GM23248 (cell line): ENCODE results near the gene AGER. TPM values are rescaled to one million over a fixed set of nuclear protein-coding genes. Genes with fewer than 3 reads are reported as not detected.

Source experiments
- DNase-seq: peaks from one replicate; pipeline ENCODE4 v3.0.0-alpha.2; 2015
- H2AFZ ChIP-seq: fragments of 200-600 bp; sonication (generic); 2 replicates; pipeline ENCODE4 v1.6.1; 2016; ENCODE audit warnings: antibody characterized with exemption
- H3F3A ChIP-seq: fragments of 200-600 bp; sonication (generic); 2 replicates; pipeline ENCODE4 v1.6.1; 2016; ENCODE audit warnings: mild to moderate bottlenecking, antibody characterized with exemption, mixed run types; ENCODE audit not compliant: insufficient read depth
- H3K27ac ChIP-seq: fragments of 200-600 bp; sonication (generic); 2 replicates; pipeline ENCODE4 v1.5.1; 2016; ENCODE audit warnings: mild to moderate bottlenecking
- H3K27me3 ChIP-seq: fragments of 200-600 bp; sonication (generic); replicated peaks from 2 replicates; pipeline ENCODE4 v1.6.1; 2016; ENCODE audit warnings: mild to moderate bottlenecking; ENCODE audit not compliant: insufficient read depth
- H3K36me3 ChIP-seq: fragments of 200-600 bp; sonication (generic); 2 replicates; pipeline ENCODE4 v1.6.1; 2016; ENCODE audit warnings: low read depth, mild to moderate bottlenecking
- H3K4me1 ChIP-seq: fragments of 200-600 bp; sonication (generic); 2 replicates; pipeline ENCODE4 v1.6.1; 2016; ENCODE audit warnings: mild to moderate bottlenecking; ENCODE audit not compliant: insufficient read depth
- H3K4me2 ChIP-seq: fragments of 200-600 bp; sonication (generic); one replicate; pipeline ENCODE4 v1.6.1; 2016; ENCODE audit warnings: mild to moderate bottlenecking; ENCODE audit not compliant: unreplicated experiment
- H3K4me3 ChIP-seq: fragments of 200-600 bp; sonication (generic); 2 replicates; pipeline ENCODE4 v1.5.1; 2016; ENCODE audit warnings: mild to moderate bottlenecking
- H3K79me2 ChIP-seq: fragments of 200-600 bp; sonication (generic); 2 replicates; pipeline ENCODE4 v1.6.1; 2016; ENCODE audit warnings: mild to moderate bottlenecking; ENCODE audit not compliant: insufficient read depth
- H3K9ac ChIP-seq: fragments of 200-600 bp; sonication (generic); 2 replicates; pipeline ENCODE4 v1.6.1; 2016; ENCODE audit warnings: mild to moderate bottlenecking
- H3K9me2 ChIP-seq: fragments of 200-600 bp; sonication (generic); 2 replicates; pipeline ENCODE4 v1.6.1; 2016; ENCODE audit warnings: mixed run types, mild to moderate bottlenecking, moderate library complexity; ENCODE audit not compliant: insufficient read depth
- H3K9me3 ChIP-seq: fragments of 200-600 bp; sonication (generic); one replicate; pipeline ENCODE4 v1.6.1; 2017; ENCODE audit warnings: low read depth
- H4K20me1 ChIP-seq: fragments of 200-600 bp; sonication (generic); 2 replicates; pipeline ENCODE4 v1.6.0; 2016; ENCODE audit not compliant: insufficient read depth
- EZH2 ChIP-seq: fragments of 200-600 bp; sonication (generic); IDR thresholded peaks from 2 replicates; pipeline ENCODE4 v1.6.1; 2018; ENCODE audit warnings: antibody characterized with exemption, mild to moderate bottlenecking; ENCODE audit not compliant: insufficient read depth, poor library complexity, severe bottlenecking
- EZH2phosphoT487 ChIP-seq: fragments of 200-600 bp; sonication (generic); IDR thresholded peaks from 2 replicates; pipeline ENCODE4 v1.6.1; 2018; ENCODE audit warnings: antibody characterized with exemption, moderate library complexity, mild to moderate bottlenecking, low read depth; ENCODE audit not compliant: insufficient read depth
- WGBS, 2 experiments: methylation state at CpG; one replicate each; pipeline ENCODE4 v1.1.6; 2015 to 2017; ENCODE audit warnings: low lambda C conversion rate in 2 of 2, low coverage in 1 of 2; ENCODE audit errors: missing lambda C conversion rate in 2 of 2; 5-methylcytosine and 5-hydroxymethylcytosine counted together
- in situ Hi-C: fragments of 300-500 bp; cut with MboI; formaldehyde crosslinking; loops from 2 replicates; pipeline ENCODE4 v1.15.0; 2020
- polyA plus RNA-seq: library from polyadenylated mRNA; unstranded; fragments of >200 nt; fragmentation: Nextera tagmentation; extraction: Ambion mirVana; gene quantifications from 2 replicates; pipeline ENCODE4 v1.2.1, GENCODE V29; 2016
- total RNA-seq: library from RNA; depleted of rRNA; stranded (reverse); fragments of >200 nt; shearing (Covaris generic); gene quantifications from 2 replicates; pipeline ENCODE4 v1.2.3, GENCODE V29; 2014

AGER gene
- total and polyA plus RNA-seq, 2 experiments from 2014 or later: 0.22 to 1.4 TPM

DNA sequence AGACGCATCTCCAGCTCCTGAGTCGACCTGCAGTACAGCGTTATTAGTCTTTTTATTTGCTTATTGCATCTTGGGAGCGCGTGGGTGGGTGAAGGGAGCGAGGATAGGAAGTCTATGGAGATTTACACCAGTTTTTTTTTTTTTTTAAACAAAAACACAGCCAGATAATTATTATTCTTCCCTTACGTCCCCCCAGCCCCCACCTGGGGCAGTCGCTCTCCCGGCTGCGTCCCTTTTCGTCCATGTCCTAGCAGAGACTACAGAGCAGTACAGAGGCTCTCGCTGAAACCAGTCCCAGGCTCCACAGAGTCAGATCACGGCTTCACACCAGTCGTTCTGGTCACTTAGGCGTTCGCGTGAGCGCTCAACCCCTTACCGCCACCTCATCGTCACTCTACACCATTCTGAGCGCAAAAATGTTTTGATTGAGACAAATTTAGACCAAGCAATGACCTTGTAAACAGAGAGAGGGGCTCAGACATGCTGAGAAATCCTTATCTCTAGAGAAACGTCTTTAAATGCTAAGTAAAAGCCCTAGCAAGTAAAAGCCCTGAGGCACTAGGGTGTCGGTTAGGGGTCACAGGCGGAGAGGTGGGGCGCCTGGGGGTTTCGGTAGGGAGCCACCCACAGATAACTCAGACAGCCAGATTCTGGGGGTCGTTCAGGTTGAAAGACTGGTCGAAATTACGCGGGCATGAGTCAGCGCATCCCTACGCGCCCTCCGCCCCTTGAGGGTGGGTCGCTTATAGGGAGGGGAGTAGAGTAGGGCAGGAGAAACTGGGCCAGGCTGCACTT is 31.1 kb downstream of the AGER start:
- peak; percentile 77 for DNase-seq
- in situ Hi-C loops: no loop called here
- no peaks in the 10 kb centered on the region for H3K9me3 ChIP-seq
- H3K9ac ChIP-seq: peak overlapping the region; percentile 91
- H2AFZ ChIP-seq: peak overlapping the region; percentile 97
- peaks cover 20% of the 10 kb centered on the region for H3K4me1 ChIP-seq
- H3K79me2 ChIP-seq: peaks cover 28% of the 10 kb centered on the region
- no peaks in the 10 kb centered on the region for H3K9me2 ChIP-seq
- no peaks in the 10 kb centered on the region for H4K20me1 ChIP-seq
- H3K27ac ChIP-seq: peak overlapping the region; percentile 91
- H3F3A ChIP-seq: peaks cover 9% of the 10 kb centered on the region; the same call in 1 of the 2 replicates
- TF ChIP-seq EZH2 (no peak), EZH2phosphoT487 (no peak)
- peak overlapping the region; percentile 94 for H3K4me3 ChIP-seq
- peak overlapping the region; percentile 93 for H3K4me2 ChIP-seq
- 7 to 10% methylated on average over 35 of the region's 35 CpGs for WGBS, 2 experiments
- H3K36me3 ChIP-seq: peaks cover 9% of the 10 kb centered on the region; the same call in 1 of the 2 replicates
- H3K27me3 ChIP-seq: no peaks in the 10 kb centered on the region

DNA sequence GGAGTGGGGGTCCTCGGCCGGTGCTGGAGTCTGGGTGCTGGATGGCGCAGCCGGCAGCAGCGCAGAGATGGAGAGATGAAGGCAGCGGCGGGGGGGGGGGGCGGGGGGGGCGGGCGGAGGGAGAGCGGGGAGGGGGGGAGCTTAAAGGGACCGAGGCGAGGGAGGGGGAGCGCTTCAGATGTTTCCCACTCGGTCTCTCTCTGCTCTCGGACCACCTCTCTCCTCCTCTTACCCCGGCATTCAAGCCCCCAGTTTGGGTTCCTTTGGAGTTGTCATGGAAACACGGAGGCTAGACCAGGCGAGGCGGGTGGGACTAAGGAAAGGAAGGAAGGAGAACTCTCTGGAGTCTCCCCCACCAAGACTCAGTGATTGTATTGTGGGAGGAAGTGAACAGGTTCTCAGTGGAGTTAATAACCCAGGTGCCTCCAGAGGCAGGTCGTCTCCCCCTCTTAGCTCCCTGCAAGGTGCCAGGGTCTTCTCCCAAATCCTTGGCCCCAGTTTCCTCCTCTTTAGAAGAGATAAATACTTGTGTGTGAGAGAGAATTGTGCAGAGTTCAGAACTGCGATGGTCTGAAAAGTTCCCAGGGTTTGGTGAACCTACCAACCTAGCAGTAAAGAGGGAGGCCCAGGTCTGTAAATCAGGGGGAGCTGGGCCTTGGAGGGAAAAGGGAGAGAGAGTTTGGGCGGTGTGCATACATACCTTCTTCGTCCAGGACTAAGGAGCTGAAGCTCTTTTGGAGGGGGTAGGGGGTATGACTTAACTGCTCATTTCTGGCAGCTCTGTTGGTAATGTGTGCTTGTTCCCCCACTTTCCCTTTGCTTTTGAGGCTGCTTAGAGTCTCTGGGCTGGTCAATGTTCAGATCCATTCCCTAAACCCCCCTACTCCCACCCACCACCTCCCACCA is 31.9 kb downstream of the AGER start, which contains the start of gene PRRT1:
TSS of gene PRRT1 (minus strand) at position 77 of the 906 bp plus-strand sequence. CDS start 112 bp downstream, outside the sequence.
- in situ Hi-C loops: no loop called here
- Histone ChIP-seq H3K36me3 (peaks cover 4% of the 10 kb centered on the region; the same call in 1 of the 2 replicates), H3K4me1 (peaks cover 20% of the 10 kb centered on the region), H2AFZ (peak within 1 kb of the TSS; percentile 97), H3K9ac (peak within 1 kb of the TSS; percentile 91), H4K20me1 (no peaks in the 10 kb centered on the region), H3K27ac (peak within 1 kb of the TSS; percentile 91), H3K9me3 (no peaks in the 10 kb centered on the region), H3K9me2 (no peaks in the 10 kb centered on the region), H3K27me3 (no peaks in the 10 kb centered on the region), H3F3A (peaks cover 9% of the 10 kb centered on the region; the same call in 1 of the 2 replicates), H3K4me2 (peak within 1 kb of the TSS; percentile 93), H3K79me2 (peaks cover 28% of the 10 kb centered on the region), H3K4me3 (peak within 1 kb of the TSS; percentile 94)
- WGBS, 2 experiments: 4 to 16% methylated on average over 5 to 20 of the region's 24 CpGs
- TF ChIP-seq EZH2phosphoT487 (no peak), EZH2 (no peak)
- DNase-seq: peak; percentile 45

DNA sequence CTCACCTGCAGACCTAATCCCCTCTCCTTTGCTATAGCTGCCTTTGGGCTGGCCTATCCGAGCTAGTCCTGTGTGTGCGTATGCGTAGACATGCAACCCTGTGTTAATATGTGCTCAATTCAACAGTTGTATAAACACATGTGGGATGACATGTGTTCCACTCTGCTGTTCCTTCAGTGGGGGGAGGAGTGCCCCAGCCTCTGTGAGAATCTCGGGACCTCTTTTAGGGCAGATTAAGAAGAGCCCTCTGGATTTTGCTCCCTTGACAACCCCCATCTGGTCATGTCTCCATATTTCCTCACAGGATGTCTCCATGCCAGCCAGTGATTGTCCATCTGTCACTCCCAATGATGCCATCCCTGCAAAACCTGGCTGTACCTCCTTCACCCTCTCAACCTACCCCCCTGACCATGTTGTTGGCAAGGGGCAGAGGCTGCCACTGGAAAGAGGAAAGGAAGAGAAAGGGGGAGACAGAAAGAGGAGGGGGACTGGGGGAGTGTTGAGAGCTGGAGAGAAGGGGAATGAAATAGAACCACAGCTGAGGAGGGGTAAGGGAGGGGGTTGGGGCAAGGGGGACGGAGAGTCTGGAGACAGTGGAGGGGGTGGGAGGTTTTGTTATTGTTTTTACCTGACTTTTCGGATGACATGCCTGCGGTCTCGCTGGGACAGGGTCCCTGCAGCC is 32.7 kb downstream of the AGER start:
- DNase-seq: peak; percentile 25
- Histone ChIP-seq H3K36me3 (peaks cover 4% of the 10 kb centered on the region; the same call in 1 of the 2 replicates), H3K4me3 (peak overlapping the region; percentile 94), H3K4me2 (peak overlapping the region; percentile 93), H3K4me1 (peaks cover 20% of the 10 kb centered on the region), H3K9ac (peak overlapping the region; percentile 91), H3K9me2 (no peaks in the 10 kb centered on the region), H2AFZ (peak overlapping the region; percentile 30; the same call in 1 of the 2 replicates), H3K79me2 (peaks cover 22% of the 10 kb centered on the region), H4K20me1 (no peaks in the 10 kb centered on the region), H3K27me3 (no peaks in the 10 kb centered on the region), H3K27ac (no peak overlapping the region), H3F3A (peaks cover 9% of the 10 kb centered on the region; the same call in 1 of the 2 replicates), H3K9me3 (no peaks in the 10 kb centered on the region)
- no peak for TF ChIP-seq EZH2phosphoT487
- TF ChIP-seq EZH2: no peak
- in situ Hi-C loops: no loop called here
- WGBS, 2 experiments: 34 to 66% methylated on average over 4 to 8 of the region's 8 CpGs
